AG04449 (cell line): Measurements from ENCODE around the gene MVK.
A peak's percentile ranks its signal among the peaks of the same experiment; 100 is the strongest.

Source experiments
- CTCF ChIA-PET: fragments of 350-600 bp; formaldehyde crosslinking; extraction: SDS; loops from one replicate; lab custom pipeline; 2021; ENCODE audit warnings: antibody characterized with exemption; lab: Yijun Ruan, JAX
- POLR2A ChIA-PET: fragments of 400-600, 350-600 bp; formaldehyde crosslinking; extraction: SDS; loops from one replicate; lab custom pipeline; 2020; ENCODE audit warnings: antibody characterized with exemption, inconsistent platforms; lab: Yijun Ruan, JAX
- DNase-seq: peaks from one replicate; pipeline ENCODE4 v3.0.0-alpha.2; 2010; ENCODE audit warnings: low read depth, low spot score
- H3K4me3 ChIP-seq: 2 replicates; pipeline ENCODE4 v1.5.1; 2011; ENCODE audit warnings: low read depth, mild to moderate bottlenecking, control low read depth, low read length
- TF ChIP-seq, protein P1 (sequence below): IDR thresholded peaks from one replicate; pipeline ENCODE4 v1.5.1; 2011; ENCODE audit warnings: mild to moderate bottlenecking, moderate library complexity, low read length, control low read depth, inconsistent platforms; ENCODE audit not compliant: insufficient read depth; ENCODE audit errors: missing control alignments

MVK gene

DNA sequence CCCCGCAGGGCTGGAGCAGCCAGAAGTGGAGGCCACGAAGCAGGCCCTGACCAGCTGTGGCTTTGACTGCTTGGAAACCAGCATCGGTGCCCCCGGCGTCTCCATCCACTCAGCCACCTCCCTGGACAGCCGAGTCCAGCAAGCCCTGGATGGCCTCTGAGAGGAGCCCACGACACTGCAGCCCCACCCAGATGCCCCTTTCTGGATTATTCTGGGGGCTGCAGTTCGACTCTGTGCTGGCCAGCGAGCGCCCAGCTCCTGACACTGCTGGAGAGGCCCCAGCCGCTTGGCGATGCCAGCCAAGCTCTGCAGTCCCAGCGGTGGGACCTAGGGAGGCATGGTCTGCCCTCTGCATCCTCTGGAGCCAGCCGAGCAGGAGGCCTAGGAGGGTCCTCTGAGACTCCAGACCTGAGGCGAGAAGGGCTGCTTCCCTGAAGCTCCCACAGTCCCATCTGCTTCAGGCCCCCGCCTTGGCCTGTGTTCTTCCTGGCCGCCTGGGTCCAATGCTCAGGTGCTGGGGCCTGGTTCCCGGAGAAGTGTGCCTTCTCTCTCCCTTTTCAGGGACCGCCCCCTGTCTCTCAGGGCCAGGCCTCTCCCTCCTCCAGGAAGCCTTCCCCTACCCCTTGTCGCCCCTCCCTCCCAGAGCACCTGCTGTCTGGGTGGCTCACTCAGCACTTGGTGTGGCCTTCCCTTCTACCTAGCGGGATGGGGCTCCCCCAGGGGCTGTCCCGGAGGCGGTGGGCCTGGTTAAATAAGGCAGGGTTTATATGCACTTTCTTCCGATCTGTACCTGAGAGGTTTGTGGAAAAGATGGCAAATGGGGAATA lies 23.0 kb downstream of the MVK start:
- ChIA-PET CTCF (interaction anchor here (0.7 to 14.0 kb wide), 50 partner anchors 8 to 285 kb away, joined by 3 to 241 read pairs (median 6); partner anchors contain the start of genes FAM222A, MMAB and MVK), POLR2A (no interaction called here)
- DNase-seq, result no peak
- H3K4me3 ChIP-seq, result no peak overlapping the region
- TF ChIP-seq, protein P1, sequence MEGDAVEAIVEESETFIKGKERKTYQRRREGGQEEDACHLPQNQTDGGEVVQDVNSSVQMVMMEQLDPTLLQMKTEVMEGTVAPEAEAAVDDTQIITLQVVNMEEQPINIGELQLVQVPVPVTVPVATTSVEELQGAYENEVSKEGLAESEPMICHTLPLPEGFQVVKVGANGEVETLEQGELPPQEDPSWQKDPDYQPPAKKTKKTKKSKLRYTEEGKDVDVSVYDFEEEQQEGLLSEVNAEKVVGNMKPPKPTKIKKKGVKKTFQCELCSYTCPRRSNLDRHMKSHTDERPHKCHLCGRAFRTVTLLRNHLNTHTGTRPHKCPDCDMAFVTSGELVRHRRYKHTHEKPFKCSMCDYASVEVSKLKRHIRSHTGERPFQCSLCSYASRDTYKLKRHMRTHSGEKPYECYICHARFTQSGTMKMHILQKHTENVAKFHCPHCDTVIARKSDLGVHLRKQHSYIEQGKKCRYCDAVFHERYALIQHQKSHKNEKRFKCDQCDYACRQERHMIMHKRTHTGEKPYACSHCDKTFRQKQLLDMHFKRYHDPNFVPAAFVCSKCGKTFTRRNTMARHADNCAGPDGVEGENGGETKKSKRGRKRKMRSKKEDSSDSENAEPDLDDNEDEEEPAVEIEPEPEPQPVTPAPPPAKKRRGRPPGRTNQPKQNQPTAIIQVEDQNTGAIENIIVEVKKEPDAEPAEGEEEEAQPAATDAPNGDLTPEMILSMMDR, result no peak

DNA sequence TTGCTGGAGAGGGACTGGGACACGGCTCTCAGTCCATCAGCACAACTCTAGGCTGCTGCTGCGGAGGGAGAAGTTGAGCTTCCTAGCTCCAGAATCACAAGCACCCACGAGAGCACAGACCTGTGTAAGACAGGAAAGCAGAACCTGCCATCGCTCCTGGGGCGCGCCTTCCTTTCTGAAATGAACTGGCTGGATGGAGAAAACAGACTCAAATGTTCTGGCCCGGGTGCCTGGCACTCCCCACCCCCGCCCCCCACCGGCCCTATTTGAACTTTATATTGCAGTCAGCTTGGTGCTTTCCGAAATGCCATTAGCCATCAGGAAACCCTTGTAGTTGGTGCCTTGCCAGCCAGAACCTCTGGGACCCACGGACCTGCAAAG lies 23.8 kb downstream of the MVK start:
- no peak overlapping the region; the same call in 1 of the 2 replicates for H3K4me3 ChIP-seq
- CTCF ChIA-PET, result interaction anchor here (0.7 to 14.0 kb wide), 62 partner anchors 8 to 285 kb away, joined by 3 to 241 read pairs (median 5); partner anchors contain the start of genes FAM222A, MMAB and MVK
- POLR2A ChIA-PET, result no interaction called here
- DNase-seq, result no peak
- TF ChIP-seq, protein P1, result no peak

DNA sequence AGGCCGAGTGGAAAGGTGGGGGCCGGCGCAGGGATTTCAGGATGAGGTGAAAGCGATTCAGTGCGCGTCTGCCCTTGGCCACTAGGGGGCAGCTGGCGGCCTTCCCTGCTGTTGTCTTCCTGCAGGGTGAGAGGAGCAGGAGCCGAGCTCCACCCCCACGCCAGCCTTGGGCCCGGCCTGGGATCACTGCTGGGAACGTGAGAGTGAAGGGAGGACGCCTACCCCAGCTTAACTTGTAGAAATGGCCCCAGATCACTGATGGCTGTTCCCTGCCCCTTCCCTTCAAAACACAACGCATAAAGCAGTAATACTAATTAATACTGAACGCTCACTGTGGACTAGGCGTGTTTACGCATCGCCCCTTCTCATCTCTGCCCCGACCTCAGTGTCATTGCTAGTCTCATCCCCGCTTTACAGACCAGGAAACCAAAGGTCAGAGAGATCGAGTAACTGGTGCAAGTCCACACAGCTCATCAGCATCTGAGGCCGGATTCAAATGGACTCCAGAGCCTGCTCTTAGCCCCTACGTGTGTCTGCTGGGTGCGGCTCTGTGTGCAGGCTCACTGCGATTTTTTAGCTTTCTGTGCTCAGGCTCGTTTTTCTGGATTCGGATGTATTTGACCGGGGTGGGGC lies 24.3 kb downstream of the MVK start:
- ChIA-PET POLR2A (no interaction called here), CTCF (interaction anchor here (0.6 to 14.0 kb wide), 66 partner anchors 7 to 284 kb away, joined by 3 to 241 read pairs (median 4); partner anchors contain the start of genes FAM222A, MMAB and MVK)
- no peak overlapping the region; the same call in 1 of the 2 replicates for H3K4me3 ChIP-seq
- DNase-seq, result peak; percentile 7
- TF ChIP-seq, protein P1, result peak; percentile 97

DNA sequence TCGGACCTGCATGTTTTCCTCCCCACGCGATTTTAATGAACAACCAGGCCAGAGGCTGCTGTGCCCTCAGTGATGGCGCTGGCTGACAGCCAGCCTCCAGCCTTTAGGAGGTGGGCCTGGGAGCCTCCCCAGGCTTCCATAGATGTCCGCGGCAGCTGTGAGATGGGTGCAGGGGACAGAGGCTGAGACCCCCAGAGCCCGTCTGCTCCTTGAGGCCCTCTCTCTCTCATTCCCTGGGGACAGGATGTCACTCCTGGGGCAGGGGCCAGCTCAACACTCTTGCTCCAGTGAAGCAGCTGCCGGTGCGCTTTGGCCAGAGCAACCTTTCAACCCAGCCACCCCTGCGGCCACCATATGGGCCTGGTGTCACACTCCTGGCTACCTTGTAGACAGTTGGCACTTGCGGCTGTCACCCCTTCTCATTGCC lies 24.8 kb downstream of the MVK start:
- DNase-seq, result no peak
- POLR2A ChIA-PET, result no interaction called here
- CTCF ChIA-PET, result interaction anchor here (0.6 to 14.0 kb wide), 49 partner anchors 9 to 270 kb away, joined by 3 to 241 read pairs (median 5); partner anchors contain the start of genes FAM222A, MMAB and MVK
- H3K4me3 ChIP-seq, result no peak overlapping the region
- TF ChIP-seq, protein P1, result no peak

DNA sequence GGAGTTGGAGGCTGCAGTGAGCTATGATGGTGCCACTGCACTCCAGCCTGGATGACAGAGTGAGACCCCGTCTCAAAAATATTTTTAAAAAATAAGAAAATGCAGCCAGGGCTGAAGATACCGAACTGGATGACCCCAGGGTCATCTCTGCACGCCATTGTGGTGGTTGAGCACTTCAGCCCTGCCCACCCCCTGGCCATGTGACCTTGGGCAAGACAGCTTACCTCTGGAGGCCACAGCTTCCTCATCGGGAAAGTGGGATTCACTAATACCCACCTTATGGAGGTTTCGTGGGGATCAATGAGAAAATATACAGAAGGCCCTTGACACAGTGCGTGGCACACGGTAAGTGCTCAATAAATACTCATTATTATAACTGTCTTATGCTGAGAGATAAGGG lies 25.5 kb downstream of the MVK start:
- TF ChIP-seq, protein P1, result no peak
- POLR2A ChIA-PET, result no interaction called here
- CTCF ChIA-PET, result interaction anchor here (0.8 to 14.0 kb wide), 16 partner anchors 8 to 246 kb away, joined by 3 to 241 read pairs (median 6); partner anchors contain the start of gene FAM222A
- DNase-seq, result no peak
- no peak overlapping the region for H3K4me3 ChIP-seq
